ENCODE measurements around the gene TIAL1.

DNA sequence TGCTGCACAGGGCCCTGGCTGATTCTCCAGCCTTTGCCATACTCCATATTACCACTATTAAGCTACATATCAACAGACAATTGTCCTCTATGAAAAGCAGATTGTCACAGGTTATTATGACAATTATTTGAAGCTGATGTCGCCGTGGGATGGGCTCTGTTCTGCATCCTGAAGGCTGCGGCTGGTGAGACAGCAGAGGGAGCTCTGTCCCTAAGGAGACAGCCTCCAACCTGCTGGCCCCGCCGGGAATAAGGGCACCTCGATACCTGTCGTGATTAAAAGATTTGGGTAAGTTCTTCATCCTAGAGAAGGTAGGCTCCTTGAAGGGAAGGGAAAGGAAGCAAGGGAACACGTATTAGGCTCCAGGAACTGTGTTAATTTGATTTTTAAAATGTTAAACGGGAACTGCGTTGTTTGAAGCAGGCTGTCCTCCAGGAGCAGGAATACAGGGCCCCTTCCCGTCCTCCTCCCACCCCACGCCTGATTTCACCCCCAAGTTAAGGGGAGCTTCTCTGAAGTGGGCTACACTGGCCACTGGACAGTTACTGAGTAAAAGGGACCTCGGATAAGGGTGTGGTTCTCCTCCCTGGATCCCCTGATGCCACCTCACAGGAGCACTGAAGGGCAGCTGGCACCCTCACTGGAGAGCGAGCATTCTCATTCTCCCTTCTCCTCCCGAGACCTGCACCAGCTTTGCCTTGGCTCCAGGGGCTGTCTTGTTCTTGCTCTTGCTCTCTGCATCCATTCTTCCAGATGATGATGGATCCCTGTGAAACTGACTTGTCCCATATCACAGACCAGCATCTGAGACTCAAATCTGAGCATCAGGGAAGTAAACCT lies 11.8 kb upstream of the TIAL1 start:
- TF ChIP-seq EP300 (IDR thresholded peaks at IDR 0.05; ENCODE audit: low read depth in 2 of 2, low read length in 2 of 2): no peak
- no peak for TF ChIP-seq EP300 (CRISPR knock-in tag; IDR thresholded peaks at IDR 0.05; ENCODE audit: borderline replicate concordance)
- TF ChIP-seq YY1 (IDR thresholded peaks at IDR 0.05; ENCODE audit: insufficient read depth, insufficient replicate concordance, low read depth, low read length): no peak
- TF ChIP-seq HOXA5 (CRISPR knock-in tag; IDR thresholded peaks at IDR 0.05): no peak
- no peak for TF ChIP-seq EZH2 (conservative IDR thresholded peaks at IDR 0.05; ENCODE audit: low read depth, low read length)
- TF ChIP-seq, protein P1, sequence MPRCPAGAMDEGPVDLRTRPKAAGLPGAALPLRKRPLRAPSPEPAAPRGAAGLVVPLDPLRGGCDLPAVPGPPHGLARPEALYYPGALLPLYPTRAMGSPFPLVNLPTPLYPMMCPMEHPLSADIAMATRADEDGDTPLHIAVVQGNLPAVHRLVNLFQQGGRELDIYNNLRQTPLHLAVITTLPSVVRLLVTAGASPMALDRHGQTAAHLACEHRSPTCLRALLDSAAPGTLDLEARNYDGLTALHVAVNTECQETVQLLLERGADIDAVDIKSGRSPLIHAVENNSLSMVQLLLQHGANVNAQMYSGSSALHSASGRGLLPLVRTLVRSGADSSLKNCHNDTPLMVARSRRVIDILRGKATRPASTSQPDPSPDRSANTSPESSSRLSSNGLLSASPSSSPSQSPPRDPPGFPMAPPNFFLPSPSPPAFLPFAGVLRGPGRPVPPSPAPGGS (CRISPR knock-in tag; IDR thresholded peaks at IDR 0.05): 0 out of 2 replicates have a peak, but pooled peaks have one; percentile 34
- no peak for TF ChIP-seq ZFP37 (CRISPR knock-in tag; IDR thresholded peaks at IDR 0.05; ENCODE audit: borderline replicate concordance)
- no peak for TF ChIP-seq MYC (CRISPR knock-in tag; IDR thresholded peaks at IDR 0.05; ENCODE audit: borderline replicate concordance)
- no peak for TF ChIP-seq U2AF1 (optimal IDR thresholded peaks at IDR 0.05; ENCODE audit: low read depth, low read length)
- TF ChIP-seq POLR2G (IDR thresholded peaks at IDR 0.05; ENCODE audit: low read depth, low read length): no peak
- TF ChIP-seq, protein P2, sequence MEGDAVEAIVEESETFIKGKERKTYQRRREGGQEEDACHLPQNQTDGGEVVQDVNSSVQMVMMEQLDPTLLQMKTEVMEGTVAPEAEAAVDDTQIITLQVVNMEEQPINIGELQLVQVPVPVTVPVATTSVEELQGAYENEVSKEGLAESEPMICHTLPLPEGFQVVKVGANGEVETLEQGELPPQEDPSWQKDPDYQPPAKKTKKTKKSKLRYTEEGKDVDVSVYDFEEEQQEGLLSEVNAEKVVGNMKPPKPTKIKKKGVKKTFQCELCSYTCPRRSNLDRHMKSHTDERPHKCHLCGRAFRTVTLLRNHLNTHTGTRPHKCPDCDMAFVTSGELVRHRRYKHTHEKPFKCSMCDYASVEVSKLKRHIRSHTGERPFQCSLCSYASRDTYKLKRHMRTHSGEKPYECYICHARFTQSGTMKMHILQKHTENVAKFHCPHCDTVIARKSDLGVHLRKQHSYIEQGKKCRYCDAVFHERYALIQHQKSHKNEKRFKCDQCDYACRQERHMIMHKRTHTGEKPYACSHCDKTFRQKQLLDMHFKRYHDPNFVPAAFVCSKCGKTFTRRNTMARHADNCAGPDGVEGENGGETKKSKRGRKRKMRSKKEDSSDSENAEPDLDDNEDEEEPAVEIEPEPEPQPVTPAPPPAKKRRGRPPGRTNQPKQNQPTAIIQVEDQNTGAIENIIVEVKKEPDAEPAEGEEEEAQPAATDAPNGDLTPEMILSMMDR (CRISPR knock-in tag; IDR thresholded peaks at IDR 0.05): peak; percentile 88
- TF ChIP-seq SIX4 (CRISPR knock-in tag; IDR thresholded peaks at IDR 0.05): no peak
- TF ChIP-seq FOXK1 (CRISPR knock-in tag; IDR thresholded peaks at IDR 0.05; ENCODE audit: borderline replicate concordance, low read depth): no peak
- TF ChIP-seq TMF1 (CRISPR knock-in tag; IDR thresholded peaks at IDR 0.05; ENCODE audit: low read depth): no peak
- TF ChIP-seq, protein P3, sequence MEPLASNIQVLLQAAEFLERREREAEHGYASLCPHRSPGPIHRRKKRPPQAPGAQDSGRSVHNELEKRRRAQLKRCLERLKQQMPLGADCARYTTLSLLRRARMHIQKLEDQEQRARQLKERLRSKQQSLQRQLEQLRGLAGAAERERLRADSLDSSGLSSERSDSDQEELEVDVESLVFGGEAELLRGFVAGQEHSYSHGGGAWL (CRISPR knock-in tag; IDR thresholded peaks at IDR 0.05): no peak

Data from HepG2 (cell line).